ENCODE data around the gene CNNM4. TPM values are rescaled to one million over a fixed set of nuclear protein-coding genes. Genes with fewer than 3 reads are reported as not detected.

The CNNM4 gene
- polyA plus RNA-seq, 1 donor from 2014 or later = 7.5 TPM

DNA sequence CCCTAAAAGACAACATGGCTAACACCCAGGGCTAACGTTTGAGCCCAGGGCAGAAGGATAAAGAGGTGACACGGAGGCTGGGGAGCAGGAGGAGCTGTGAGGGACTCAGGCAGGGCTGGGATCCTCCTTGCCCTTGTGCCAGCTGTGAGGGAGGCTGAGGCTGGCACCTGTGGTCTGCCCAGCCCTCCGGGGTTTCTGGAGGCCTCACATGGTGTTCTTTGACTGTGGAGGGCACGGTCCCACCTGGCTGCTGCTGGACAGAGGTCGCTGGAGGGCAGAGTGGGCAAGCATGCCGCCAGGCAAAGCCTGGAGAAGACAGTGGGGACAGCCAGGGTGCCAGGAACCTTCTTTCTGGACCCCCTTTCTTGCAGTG is 28.5 kb downstream of the CNNM4 start:
- no peaks in the 10 kb centered on the region for H3K9me3 ChIP-seq (ENCODE audit: low read length)
- H4K20me1 ChIP-seq (ENCODE audit: insufficient read depth) = no peaks in the 10 kb centered on the region
- no peak overlapping the region for H2AFZ ChIP-seq (ENCODE audit: low read depth, low read length)
- H3K9me2 ChIP-seq (ENCODE audit: insufficient read depth, low read length) = no peaks in the 10 kb centered on the region
- no peak overlapping the region for H3K9ac ChIP-seq (ENCODE audit: low read length)
- H3K27me3 ChIP-seq (ENCODE audit: insufficient read depth, low read depth, low read length) = no peaks in the 10 kb centered on the region
- H3K36me3 ChIP-seq (ENCODE audit: insufficient read depth, low read length) = no peaks in the 10 kb centered on the region
- no peaks in the 10 kb centered on the region for H3K79me2 ChIP-seq (replicated peaks; ENCODE audit: insufficient read depth, low read length)
- TF ChIP-seq, protein P1, sequence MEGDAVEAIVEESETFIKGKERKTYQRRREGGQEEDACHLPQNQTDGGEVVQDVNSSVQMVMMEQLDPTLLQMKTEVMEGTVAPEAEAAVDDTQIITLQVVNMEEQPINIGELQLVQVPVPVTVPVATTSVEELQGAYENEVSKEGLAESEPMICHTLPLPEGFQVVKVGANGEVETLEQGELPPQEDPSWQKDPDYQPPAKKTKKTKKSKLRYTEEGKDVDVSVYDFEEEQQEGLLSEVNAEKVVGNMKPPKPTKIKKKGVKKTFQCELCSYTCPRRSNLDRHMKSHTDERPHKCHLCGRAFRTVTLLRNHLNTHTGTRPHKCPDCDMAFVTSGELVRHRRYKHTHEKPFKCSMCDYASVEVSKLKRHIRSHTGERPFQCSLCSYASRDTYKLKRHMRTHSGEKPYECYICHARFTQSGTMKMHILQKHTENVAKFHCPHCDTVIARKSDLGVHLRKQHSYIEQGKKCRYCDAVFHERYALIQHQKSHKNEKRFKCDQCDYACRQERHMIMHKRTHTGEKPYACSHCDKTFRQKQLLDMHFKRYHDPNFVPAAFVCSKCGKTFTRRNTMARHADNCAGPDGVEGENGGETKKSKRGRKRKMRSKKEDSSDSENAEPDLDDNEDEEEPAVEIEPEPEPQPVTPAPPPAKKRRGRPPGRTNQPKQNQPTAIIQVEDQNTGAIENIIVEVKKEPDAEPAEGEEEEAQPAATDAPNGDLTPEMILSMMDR (IDR thresholded peaks at IDR 0.05; ENCODE audit: poor library complexity, severe bottlenecking) = no peak
- TF ChIP-seq, protein P2, sequence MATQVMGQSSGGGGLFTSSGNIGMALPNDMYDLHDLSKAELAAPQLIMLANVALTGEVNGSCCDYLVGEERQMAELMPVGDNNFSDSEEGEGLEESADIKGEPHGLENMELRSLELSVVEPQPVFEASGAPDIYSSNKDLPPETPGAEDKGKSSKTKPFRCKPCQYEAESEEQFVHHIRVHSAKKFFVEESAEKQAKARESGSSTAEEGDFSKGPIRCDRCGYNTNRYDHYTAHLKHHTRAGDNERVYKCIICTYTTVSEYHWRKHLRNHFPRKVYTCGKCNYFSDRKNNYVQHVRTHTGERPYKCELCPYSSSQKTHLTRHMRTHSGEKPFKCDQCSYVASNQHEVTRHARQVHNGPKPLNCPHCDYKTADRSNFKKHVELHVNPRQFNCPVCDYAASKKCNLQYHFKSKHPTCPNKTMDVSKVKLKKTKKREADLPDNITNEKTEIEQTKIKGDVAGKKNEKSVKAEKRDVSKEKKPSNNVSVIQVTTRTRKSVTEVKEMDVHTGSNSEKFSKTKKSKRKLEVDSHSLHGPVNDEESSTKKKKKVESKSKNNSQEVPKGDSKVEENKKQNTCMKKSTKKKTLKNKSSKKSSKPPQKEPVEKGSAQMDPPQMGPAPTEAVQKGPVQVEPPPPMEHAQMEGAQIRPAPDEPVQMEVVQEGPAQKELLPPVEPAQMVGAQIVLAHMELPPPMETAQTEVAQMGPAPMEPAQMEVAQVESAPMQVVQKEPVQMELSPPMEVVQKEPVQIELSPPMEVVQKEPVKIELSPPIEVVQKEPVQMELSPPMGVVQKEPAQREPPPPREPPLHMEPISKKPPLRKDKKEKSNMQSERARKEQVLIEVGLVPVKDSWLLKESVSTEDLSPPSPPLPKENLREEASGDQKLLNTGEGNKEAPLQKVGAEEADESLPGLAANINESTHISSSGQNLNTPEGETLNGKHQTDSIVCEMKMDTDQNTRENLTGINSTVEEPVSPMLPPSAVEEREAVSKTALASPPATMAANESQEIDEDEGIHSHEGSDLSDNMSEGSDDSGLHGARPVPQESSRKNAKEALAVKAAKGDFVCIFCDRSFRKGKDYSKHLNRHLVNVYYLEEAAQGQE (IDR thresholded peaks at IDR 0.05; ENCODE audit: borderline replicate concordance) = no peak
- H3K4me2 ChIP-seq (ENCODE audit: low read length) = no peak overlapping the region
- no peak overlapping the region for H3K4me3 ChIP-seq (ENCODE audit: low read length)
- no peak overlapping the region for H3K27ac ChIP-seq (ENCODE audit: low read length)
- H3F3A ChIP-seq (ENCODE audit: insufficient read depth, low read length, poor library complexity, severe bottlenecking) = no peaks in the 10 kb centered on the region

DNA sequence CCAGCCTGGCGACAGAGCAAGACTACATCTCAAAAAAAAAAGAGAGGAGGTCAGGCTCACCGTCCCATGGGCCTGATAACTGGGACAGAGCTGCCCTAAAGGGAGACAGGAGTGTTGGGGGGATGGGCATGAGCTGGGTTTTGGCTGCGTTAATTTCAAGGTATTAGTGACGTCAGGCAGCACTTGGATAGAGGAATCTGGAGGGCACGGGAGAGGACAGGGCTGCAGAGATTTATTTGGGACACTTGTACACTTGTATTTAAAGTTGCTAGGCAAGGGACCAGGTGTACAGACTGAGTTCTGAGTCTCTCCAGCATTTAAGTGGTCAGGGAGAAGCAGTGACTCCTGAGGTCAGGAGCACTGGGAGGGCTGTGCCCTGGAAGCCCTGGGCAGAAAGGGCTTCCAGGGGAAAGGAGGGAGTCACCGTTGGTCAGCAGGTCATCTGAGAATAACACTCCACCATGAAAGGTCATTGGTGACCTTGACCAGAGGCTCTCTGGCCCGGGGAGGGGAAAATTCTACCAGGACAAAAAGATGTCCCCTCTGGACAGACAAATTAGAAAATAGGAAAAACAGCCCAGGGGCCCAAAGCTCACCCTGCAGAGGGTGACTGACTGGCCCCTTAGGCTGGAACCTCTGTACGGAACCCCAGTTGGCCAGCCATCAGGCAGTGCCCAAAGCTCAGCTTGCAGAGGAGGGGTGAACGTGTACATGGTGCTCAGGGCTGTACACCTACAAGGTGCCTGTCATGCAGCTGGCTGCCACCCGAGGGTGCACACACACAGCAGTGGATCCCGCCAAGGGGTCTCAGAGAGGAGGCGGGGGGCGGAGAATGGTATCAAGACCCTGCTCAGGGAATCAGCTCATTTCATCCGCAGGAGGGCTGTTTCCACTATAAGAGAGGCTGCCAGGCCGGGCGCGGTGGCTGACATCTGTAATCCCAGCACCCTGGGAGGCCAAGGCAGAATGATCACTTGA is 32.4 kb downstream of the CNNM4 start:
- Histone ChIP-seq H3K9me2 (ENCODE audit: insufficient read depth, low read length) (no peaks in the 10 kb centered on the region), H3K9me3 (ENCODE audit: low read length) (no peaks in the 10 kb centered on the region), H3K9ac (ENCODE audit: low read length) (no peak overlapping the region), H4K20me1 (ENCODE audit: insufficient read depth) (no peaks in the 10 kb centered on the region), H3K27me3 (ENCODE audit: insufficient read depth, low read depth, low read length) (no peaks in the 10 kb centered on the region), H3K79me2 (replicated peaks; ENCODE audit: insufficient read depth, low read length) (no peaks in the 10 kb centered on the region), H3K27ac (ENCODE audit: low read length) (no peak overlapping the region), H2AFZ (ENCODE audit: low read depth, low read length) (no peak overlapping the region), H3K36me3 (ENCODE audit: insufficient read depth, low read length) (no peaks in the 10 kb centered on the region), H3K4me2 (ENCODE audit: low read length) (no peak overlapping the region), H3K4me3 (ENCODE audit: low read length) (no peak overlapping the region), H3F3A (ENCODE audit: insufficient read depth, low read length, poor library complexity, severe bottlenecking) (no peaks in the 10 kb centered on the region)
- TF ChIP-seq RAD21 (conservative IDR thresholded peaks at IDR 0.05) = no peak
- no peak for TF ChIP-seq POLR2AphosphoS5 (IDR thresholded peaks at IDR 0.05)

GRCh38 chr2:96795076-96795475 is 34.4 kb downstream of the CNNM4 start:
- no peak overlapping the region for H3K9ac ChIP-seq (ENCODE audit: low read length)
- H2AFZ ChIP-seq (ENCODE audit: low read depth, low read length) = no peak overlapping the region
- TF ChIP-seq EP300 (conservative IDR thresholded peaks at IDR 0.05; ENCODE audit: poor library complexity, severe bottlenecking) (no peak), EZH2 (IDR thresholded peaks at IDR 0.05; ENCODE audit: borderline replicate concordance, insufficient read depth, low read length, poor library complexity, severe bottlenecking) (no peak), TAF1 (IDR thresholded peaks at IDR 0.05; ENCODE audit: low read depth) (no peak), RAD21 (conservative IDR thresholded peaks at IDR 0.05) (no peak), MXI1 (conservative IDR thresholded peaks at IDR 0.05; ENCODE audit: poor library complexity, severe bottlenecking) (no peak), SMC3 (conservative IDR thresholded peaks at IDR 0.05; ENCODE audit: poor library complexity) (no peak), POLR2AphosphoS5 (IDR thresholded peaks at IDR 0.05) (no peak)
- TF ChIP-seq, protein P1 (IDR thresholded peaks at IDR 0.05; ENCODE audit: poor library complexity, severe bottlenecking) = no peak
- TF ChIP-seq, protein P2 (IDR thresholded peaks at IDR 0.05; ENCODE audit: borderline replicate concordance) = no peak
- H3K79me2 ChIP-seq (replicated peaks; ENCODE audit: insufficient read depth, low read length) = no peaks in the 10 kb centered on the region
- H3K9me2 ChIP-seq (ENCODE audit: insufficient read depth, low read length) = no peaks in the 10 kb centered on the region
- H3F3A ChIP-seq (ENCODE audit: insufficient read depth, low read length, poor library complexity, severe bottlenecking) = no peaks in the 10 kb centered on the region
- H3K27ac ChIP-seq (ENCODE audit: low read length) = no peak overlapping the region
- H3K36me3 ChIP-seq (ENCODE audit: insufficient read depth, low read length) = no peaks in the 10 kb centered on the region
- no peak overlapping the region for H3K4me2 ChIP-seq (ENCODE audit: low read length)
- H3K4me3 ChIP-seq (ENCODE audit: low read length) = no peak overlapping the region
- H3K9me3 ChIP-seq (ENCODE audit: low read length) = no peaks in the 10 kb centered on the region
- H3K27me3 ChIP-seq (ENCODE audit: insufficient read depth, low read depth, low read length) = no peaks in the 10 kb centered on the region
- no peaks in the 10 kb centered on the region for H4K20me1 ChIP-seq (ENCODE audit: insufficient read depth)
